GM19328 (cell line): Measurements from ENCODE around the gene APBB2.
"Not testable (repeated sequence)": the region's sequence is repeated elsewhere in the genome, so short reads cannot be mapped to it uniquely, and the experiment has no call there.

Experiments used
- ATAC-seq: cut with Tn5 transposase; IDR thresholded peaks from one replicate; pipeline ENCODE4 v1.9.1; 2021; ENCODE audit warnings: mild to moderate bottlenecking, moderate library complexity; ENCODE audit not compliant: unreplicated experiment

The APBB2 gene

DNA sequence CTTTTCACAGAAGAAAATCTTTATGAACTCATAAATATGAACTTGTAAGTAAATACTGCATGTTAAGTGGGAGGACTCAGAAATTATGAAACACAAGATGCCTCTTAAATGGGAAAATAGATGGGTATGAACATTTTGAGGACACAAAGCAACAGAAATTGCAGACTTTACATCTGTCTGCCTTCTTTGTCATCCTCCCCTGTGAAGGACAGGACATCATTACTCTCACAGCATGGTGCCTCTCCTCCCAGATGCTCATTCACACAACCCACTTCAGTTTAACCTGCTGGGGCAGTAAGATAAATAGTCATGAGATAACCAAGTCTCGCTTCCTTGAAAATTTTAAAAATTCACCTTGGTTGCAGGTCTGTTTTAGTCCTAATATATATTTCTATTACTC is 144.5 kb downstream of the APBB2 start:
- ATAC-seq = no peak

DNA sequence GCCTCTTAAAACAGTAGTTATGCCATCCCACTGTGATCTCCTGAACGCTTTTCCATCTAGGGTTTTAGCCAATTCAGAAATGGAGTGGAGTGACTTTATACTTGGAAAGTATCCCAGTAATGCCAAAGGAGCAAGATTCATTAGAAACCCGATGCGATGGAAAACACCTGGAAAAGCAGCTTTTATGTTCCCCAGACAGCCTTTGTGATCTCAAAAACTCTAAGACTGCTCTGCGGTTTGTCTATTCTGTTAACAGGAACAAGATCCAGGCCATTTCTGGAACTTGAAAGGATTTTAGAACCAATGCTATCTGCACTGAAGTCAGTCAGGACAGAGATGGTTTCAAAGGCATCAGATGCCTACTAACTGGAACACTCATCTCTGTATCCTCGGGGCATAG is 145.1 kb downstream of the APBB2 start:
- no peak for ATAC-seq

DNA sequence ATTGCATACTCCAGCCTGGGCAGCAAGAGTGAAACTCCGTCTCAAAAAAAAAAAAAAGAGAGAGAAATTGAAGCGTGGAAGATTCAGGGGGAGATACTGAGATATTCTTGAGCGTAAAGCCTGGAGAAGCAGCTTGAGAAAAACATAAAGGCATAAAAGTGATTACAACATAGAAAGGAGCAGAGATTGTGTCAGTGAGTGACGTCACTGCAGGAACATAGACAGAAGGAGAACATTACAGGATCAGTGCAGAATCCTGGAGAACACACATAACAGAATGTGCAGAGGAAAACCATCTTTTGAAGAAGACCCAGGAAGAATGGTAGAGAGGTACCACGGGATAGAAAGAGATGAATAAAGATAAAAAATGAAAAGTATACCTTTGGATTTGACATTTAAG is 147.0 kb downstream of the APBB2 start:
- ATAC-seq = no peak

DNA sequence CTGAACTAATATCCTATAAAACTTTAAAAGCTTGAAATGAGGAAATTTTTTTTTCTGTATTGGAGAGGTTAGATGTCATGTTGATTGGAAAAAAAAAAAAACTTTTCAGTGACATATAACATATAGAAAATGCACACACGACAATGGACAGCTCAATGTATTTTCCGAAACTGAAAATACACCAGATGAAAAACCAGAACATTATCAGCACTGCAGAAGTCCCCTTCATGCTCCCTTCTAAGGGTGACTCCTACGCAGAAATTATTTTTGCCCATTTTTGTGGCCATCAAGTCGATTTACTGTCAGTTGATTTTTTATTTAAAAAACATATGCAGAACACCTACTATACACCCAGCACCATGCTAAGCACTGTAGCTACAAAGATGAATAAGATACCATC is 148.3 kb downstream of the APBB2 start:
- ATAC-seq = no peak

DNA sequence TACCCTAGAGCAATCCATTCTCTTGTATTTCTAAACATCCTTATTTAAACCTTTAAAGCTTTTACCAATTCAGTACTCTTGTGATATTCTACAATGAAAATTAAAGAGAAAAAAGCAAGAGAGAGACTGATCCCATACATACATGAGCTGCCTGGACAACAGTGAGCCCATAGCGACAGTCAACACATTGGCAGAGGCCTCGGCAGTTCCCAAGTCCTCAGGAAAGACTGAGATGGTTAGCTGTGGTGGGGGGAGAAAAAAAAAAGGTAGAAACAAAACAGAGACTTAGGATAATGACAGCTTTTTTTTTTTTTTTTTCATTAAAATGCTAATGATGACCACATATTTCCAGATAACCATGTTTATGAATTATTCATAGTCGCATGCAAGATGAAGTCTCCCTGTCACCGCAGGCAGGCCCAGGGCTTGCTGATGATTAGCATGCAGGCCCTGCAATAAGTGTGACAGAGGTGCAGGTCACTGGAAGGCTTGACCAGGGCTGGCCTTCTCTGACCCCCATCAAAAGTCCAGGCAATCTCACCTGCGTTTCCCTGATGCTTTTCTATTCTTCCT is 148.8 kb downstream of the APBB2 start:
- ATAC-seq = no peak

DNA sequence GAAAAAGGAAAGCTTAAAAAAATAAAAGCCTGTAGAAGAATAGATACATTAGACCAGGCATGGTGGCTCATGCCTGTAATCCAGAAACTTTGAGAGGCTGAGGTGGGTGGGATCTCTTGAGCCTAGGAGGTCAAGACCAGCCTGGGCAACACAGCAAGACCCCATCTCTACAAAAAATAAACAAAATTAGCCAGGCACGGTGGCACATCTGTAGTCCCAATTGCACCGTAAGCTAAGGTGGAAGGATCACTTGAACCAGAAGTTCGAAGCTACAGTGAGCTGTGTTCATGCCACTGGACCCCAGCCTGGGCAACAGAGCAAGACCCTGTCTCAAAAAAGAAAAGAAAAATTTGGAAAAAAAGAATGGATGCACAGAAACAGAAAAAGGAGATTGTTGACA is 149.4 kb downstream of the APBB2 start:
- no peak for ATAC-seq

DNA sequence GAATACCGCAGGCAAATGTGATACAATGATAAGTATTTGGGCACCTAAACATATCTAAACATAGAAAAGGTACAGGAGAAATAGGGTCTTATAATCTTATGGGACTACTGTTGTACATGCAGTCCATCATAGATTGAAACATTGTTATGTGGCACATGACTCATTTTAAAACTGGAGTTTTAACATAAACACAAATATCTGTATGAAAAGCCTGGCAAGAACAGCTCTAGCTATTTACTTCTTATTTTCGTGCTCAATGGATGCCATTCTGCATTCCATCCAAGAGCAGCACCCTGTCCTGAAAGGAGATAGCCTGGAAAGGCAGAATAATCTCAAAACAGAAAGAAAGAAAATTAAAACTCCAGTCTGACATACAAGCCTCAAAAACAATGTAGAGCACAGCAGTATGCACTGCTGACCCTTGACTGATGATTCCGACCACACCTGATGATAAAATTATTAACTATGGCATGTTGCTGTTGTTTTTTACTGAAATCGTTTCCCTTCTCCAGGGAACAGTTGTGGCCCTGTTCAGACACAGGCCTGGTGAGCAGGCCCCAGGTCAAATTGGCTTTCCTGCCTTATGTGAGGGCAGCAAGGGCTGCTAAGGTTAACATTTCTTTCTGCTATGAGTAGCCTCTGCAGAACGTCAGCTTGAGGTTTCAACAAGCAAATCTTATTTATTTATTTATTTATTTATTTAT is 152.7 kb downstream of the APBB2 start:
- ATAC-seq = no peak

DNA sequence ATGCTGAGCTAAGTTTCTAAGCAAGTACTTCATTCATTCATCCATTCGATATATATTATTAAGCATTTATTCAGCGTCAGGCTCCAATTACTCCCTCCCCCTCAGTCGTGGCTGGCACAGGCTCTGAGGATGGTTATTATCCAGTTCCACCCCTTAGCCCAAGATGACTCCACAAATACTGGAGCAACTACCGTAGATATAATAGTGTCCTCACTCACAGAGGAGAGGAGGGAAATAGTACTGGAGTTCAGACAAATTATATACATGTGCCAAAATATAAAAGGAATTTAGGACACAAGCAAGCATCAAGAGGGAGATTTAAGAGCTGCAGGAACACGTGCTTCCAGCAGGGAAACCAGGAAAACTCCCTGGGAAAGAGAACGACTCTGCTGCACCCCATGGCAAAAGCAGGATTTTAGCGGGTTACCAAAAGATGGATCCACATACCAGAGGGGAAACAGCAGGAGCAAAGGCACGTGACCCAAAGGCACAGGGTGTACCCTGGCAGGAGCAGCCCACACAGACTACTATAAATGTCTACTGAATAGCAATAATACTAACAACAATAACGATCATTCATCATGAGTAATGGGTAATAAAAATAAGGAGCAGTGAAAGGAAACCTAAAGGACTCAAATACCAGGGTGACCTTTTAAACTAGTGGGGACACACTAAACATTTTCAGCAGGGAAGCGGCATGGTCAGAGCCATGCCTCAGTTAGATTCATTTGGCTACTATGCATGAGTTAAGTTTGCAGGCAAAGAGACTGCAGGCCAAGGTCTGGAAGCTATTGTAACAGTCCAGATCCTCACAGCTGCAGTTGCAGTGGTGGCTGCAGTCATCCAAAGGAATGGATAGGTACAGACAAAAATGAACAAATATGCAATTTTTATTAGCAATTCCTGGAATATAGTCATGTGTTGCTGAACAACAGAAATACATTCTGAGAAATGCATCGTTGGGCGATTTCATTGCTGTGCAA is 153.7 kb downstream of the APBB2 start:
- no peak for ATAC-seq

DNA sequence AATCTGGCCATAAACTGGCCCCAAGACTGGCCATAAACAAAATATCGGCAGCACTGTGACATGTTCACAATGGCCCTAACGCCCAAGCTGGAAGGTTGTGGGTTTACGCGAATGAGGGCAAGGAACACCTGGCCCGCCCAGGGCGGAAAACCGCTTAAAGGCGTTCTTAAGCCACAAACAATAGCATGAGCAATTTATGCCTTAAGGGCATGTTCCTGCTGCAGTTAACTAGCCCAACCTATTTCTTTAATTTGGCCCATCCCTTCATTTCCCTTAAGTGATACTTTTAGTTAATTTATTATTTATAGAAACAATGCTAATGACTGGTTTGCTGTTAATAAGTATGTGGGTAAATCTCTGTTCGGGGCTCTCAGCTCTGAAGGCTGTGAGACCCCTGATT is 154.9 kb downstream of the APBB2 start:
- ATAC-seq = not testable (repeated sequence)

DNA sequence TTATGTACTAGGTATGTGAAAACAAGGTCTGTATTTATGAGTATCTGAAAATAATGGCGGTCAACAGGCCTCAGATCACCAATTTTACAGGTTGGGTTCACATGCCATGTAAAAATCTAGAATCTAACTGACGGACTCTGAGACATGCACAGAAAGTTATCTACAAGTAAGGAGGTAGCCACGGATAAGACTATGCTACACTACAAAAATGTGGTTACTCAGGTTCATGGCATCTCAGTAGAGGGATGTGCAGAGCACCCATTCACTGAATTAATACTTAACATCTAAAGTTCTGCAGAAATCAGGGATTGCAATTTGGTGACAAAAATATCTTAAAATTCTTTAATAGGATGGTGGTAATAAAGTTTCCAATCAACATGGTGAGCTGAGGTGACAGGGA is 155.9 kb downstream of the APBB2 start:
- no peak for ATAC-seq

DNA sequence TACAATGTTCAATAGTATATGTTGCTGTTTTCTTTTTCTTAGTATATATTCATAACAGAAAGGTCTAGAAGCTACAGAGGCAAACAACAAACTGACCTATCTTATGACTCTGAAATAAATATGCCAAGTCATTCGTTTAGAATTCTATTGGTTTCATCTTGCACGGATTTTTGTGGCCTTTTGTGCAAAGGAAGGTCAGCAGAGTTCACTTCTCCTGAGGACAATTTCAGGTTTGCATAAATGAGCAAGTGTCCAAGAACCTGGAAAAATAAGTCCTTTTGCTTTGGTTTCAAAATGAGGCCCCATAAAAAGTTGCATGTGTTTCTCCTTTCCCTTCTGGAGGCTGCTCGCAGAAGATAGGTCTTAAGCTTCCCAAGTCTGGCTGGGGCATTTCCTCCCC is 156.9 kb downstream of the APBB2 start:
- no peak for ATAC-seq

DNA sequence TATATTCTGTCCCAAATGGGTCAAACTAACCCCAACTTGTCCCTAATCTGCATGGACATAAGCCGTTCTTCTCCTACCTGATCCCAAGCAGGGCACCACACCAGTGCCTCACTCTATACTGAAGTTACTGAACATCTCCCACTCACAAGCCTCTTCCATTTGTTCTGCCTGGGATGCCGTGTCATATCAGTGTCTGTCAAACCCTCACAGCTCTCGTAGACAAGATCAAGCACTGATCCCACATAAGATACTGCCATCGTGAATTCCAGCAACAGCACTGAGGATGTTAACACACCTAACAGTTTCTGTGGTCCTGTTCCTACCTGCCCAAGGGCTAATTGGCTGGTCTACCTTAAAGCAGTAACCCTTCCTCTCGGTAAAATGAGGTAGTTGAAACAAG is 162.1 kb downstream of the APBB2 start:
- ATAC-seq = no peak

DNA sequence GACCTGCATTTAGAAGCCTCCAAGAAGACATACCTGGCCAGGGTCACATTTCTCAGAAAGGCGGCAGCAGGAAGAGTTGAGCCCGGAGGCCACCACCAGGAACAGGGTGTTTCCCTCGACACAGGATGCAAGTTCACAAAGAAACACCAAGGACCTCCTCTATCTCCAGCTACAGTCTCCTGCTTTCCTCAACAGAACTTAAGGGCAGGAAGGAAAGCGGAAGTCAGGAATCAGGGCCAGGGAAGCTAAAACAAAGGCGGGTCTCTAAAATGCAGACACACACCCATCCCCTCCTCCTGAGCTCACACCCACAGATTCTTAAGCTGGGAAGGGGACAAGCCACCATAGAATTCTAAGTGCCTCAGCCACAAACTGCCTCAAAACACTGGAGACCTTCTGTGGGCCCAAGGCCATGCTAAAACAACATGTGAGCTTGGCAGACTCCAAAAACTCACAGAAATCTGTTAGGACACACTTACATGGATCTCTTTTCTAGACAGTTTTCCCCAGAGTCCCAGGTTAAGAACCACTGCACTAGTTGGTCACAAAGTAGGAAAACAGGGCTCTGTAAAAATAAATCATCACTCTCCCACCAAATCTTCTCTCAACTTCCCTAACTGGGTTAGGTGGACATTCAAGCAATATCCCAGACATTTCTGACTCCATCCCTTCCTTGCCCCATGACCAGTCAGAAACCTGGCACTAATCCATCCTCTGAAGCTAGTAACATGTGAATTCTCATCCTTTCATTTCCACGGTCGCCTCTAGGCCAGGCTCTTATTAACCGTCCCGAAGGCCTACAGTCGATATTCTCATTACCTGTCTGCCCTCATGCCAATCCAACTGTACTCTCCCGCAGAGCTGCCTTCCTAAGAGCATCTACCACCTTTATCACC is 163.2 kb downstream of the APBB2 start:
- ATAC-seq = no peak

DNA sequence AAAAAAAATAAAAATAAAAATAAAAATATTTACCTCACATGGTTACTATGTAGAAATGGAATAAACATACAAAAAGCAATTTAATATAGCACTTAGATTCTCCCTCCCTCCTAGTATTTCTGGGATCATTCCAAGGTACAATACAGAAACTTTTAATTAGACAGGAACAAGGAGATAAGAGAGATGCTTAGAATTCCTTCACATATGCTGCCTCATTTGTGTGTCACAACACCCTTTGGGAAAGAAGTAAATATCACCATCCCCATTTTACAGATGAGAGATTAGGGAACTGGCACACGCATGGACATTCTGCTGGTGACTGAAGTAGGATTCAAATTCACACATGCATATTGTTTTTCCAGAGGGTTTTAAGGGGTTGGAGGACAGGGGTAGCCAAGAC is 164.2 kb downstream of the APBB2 start:
- ATAC-seq = no peak

DNA sequence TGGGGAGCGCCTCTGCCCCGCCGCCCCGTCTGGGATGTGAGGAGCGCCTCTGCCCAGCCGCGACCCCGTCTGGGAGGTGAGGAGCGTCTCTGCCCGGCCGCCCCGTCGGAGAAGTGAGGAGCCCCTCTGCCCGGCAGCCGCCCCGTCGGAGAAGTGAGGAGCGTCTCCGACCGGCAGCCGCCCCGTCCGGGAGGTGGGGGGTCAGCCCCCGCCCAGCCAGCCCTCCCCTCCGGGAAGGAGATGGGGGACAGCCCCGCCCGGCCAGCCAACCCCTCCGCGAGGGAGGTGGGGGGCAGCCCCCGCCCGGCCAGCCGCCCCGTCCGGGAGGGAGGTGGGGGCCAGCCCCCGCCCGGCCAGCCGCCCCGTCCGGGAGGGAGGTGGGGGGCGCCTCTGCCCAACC is 165.2 kb downstream of the APBB2 start:
- ATAC-seq = not testable (repeated sequence)

DNA sequence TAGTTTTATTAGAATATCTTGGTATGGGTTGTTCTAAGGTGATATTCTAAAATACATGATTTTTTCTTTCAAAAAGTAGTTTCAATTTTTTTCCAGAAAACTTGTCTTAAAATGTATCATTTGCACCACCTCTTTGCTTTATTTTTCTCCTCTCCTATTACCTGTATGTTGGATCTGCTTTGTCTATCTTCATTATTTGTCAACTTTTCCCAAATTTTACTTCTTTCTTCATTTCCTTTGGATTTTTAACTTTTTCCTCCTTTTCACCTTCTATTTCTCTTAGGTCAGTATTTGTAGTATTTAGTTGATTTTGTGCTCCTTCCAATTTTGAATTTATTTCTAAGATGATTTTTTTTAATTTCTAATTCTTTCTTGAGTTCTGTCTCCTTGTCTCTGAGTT is 169.6 kb downstream of the APBB2 start:
- no peak for ATAC-seq

DNA sequence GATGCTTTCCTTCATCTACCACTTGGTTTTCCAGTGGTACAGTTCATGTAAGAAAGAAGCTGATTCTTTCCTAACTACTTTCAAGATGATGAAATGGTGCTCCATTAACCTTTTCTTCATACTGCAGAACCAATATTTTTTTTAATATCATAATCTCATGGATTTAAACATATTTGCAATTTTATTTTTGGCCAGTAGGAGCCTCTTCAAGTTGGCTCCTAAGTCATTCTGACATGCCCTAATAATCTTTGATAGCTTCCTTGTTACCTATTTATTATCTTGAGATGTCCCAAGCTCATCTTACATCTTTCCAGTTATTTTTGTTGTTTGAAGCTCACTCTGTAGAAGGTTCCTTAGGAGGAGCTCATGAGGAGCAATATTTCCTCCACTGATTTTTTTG is 170.2 kb downstream of the APBB2 start:
- no peak for ATAC-seq

DNA sequence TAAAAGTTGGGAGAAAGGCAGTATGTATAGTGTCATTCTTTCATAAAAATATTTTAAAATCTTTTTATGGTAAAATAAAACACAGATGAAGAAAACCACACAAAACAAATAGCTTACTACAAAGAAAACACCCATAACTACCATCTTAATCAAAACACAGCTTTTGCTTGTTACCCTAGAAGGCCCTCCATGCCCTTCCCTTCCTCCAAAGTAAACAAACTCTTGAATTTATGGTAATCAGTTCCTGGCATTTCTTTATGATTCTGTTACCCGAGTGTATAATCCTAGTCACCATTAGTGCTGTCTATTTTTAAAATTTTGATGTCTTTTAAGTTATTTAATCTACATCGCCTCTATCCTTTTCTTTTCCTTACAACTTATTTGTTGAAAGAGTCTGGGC is 170.9 kb downstream of the APBB2 start:
- no peak for ATAC-seq

DNA sequence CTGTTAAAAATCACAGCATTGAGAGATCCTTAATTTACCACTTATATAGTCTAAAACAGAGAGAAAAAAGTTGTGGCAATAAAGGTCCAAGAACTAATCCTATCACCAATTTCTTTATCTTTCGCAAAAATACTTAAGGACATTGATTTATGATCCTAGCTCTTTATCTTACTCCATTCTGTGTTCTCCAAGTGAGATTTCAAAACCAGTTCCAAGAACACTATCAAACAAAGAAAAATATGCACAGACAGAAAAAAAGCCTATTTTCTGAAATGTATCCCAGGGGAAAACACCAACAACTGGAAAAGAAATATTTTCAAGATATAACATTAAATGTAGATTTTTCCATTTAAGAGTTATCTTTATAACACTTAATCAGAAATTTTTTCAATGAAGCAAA is 172.8 kb downstream of the APBB2 start:
- no peak for ATAC-seq

DNA sequence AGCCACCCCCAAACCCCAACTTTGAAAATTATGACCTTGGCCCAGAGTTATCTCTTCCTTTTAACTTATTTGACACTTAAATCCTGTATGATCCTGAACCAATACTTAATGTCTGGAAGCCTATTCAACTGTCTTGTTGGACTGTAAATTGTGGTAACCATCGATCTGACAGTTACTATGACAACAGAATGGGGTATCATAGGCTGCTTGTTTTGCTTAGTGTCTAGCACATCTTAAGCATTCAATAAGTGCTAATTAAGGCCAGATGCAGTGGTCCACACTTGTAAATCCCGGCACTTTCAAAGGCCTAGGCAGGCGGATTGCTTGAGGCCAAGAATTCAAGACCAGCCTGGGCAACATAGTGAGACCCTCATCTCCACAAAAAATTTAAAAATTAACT is 175.0 kb downstream of the APBB2 start:
- ATAC-seq = no peak

DNA sequence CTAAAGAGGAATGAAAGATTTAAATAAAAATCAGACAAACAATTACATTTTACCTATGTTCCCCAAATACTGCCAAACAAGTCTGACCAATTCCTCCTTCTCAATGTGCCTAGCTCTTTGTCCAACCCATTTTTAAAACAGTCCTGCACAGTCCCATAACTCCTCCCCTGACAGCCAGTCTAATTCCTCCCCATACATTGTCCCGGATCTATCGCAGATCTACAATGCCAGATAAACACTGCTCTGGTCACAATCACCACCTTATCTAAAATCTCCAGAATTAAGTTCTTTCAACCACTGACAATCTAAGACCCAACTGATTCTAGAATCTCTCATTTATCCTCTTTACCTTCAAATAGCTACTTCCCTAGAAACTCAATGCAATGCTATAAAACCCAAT is 176.0 kb downstream of the APBB2 start:
- ATAC-seq = no peak
